ENCODE results near the gene TMEM167A. TPM values are rescaled to one million over a fixed set of nuclear protein-coding genes. Genes with fewer than 3 reads are reported as not detected.

TMEM167A gene
- total RNA-seq, 2 experiments from 2014 or later: 70.4 to 78.6 TPM

DNA sequence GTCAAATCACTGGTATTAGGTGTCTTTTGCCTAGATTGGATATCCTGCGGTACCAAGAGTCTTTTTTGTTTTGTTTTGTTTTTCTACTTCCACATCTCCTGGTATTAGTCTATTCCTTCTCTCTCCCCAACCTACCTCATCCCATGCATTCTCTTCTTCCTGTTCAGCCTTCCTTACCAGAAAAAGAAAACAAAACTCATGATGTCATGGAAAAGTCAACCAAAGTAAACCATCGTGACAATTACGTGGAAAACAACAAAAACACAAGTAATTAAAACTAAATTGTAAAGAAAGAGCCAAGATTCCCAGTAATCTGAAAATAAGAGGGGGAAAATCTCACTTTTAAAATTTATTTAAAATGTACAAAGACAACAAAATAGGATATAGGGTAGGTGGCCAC lies 38.3 kb downstream of the TMEM167A start:
- ATAC-seq (no peak), DNase-seq (no peak)
- TF ChIP-seq, protein P1, sequence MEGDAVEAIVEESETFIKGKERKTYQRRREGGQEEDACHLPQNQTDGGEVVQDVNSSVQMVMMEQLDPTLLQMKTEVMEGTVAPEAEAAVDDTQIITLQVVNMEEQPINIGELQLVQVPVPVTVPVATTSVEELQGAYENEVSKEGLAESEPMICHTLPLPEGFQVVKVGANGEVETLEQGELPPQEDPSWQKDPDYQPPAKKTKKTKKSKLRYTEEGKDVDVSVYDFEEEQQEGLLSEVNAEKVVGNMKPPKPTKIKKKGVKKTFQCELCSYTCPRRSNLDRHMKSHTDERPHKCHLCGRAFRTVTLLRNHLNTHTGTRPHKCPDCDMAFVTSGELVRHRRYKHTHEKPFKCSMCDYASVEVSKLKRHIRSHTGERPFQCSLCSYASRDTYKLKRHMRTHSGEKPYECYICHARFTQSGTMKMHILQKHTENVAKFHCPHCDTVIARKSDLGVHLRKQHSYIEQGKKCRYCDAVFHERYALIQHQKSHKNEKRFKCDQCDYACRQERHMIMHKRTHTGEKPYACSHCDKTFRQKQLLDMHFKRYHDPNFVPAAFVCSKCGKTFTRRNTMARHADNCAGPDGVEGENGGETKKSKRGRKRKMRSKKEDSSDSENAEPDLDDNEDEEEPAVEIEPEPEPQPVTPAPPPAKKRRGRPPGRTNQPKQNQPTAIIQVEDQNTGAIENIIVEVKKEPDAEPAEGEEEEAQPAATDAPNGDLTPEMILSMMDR (IDR thresholded peaks at IDR 0.05): no peak
- ChIA-PET CTCF (no interaction called here), POLR2A (no interaction called here)
- Mint-ChIP-seq H3K4me1 (ENCODE audit: low read depth) (peaks cover 8% of the 10 kb centered on the region), H3K27ac (no peak overlapping the region), H3K36me3 (ENCODE audit: low read depth) (no peaks in the 10 kb centered on the region), H3K27me3 (no peaks in the 10 kb centered on the region), H3K9me3 (no peaks in the 10 kb centered on the region), H3K4me3 (no peak overlapping the region)
- intact Hi-C loops (cut with micrococcal nuclease): no loop called here

- TF ChIP-seq, protein P1 (IDR thresholded peaks at IDR 0.05): no peak
- ATAC-seq (no peak), DNase-seq (no peak)
- no peaks in the 10 kb centered on the region for H3K9me3 Mint-ChIP-seq
- peaks cover 11% of the 10 kb centered on the region for H3K4me1 Mint-ChIP-seq (ENCODE audit: low read depth)
- intact Hi-C loops (cut with micrococcal nuclease): no loop called here
- CTCF ChIA-PET: interaction anchor here (0.8 kb wide), 1 partner anchor 14 kb away, joined by 3 read pairs; no protein-coding TSS in a partner anchor
- no peak overlapping the region for H3K27ac Mint-ChIP-seq
- no peaks in the 10 kb centered on the region for H3K36me3 Mint-ChIP-seq (ENCODE audit: low read depth)
- POLR2A ChIA-PET: no interaction called here
- H3K27me3 Mint-ChIP-seq: no peaks in the 10 kb centered on the region
- H3K4me3 Mint-ChIP-seq: no peak overlapping the region
These were observed 40.1 kb downstream of the TMEM167A start for GRCh38 chr5:83036991-83037575.

GRCh38 chr5:83035373-83036100 lies 41.7 kb downstream of the TMEM167A start:
- ChIA-PET CTCF (no interaction called here), POLR2A (no interaction called here)
- no peak overlapping the region for H3K4me3 Mint-ChIP-seq
- peaks cover 14% of the 10 kb centered on the region for H3K4me1 Mint-ChIP-seq (ENCODE audit: low read depth)
- no peaks in the 10 kb centered on the region for H3K36me3 Mint-ChIP-seq (ENCODE audit: low read depth)
- DNase-seq: no peak
- intact Hi-C loops (cut with micrococcal nuclease): no loop called here
- ATAC-seq: no peak
- H3K27ac Mint-ChIP-seq: no peak overlapping the region
- no peaks in the 10 kb centered on the region for H3K9me3 Mint-ChIP-seq
- TF ChIP-seq, protein P1 (IDR thresholded peaks at IDR 0.05): no peak
- H3K27me3 Mint-ChIP-seq: no peaks in the 10 kb centered on the region

GRCh38 chr5:83034528-83035207 lies 42.5 kb downstream of the TMEM167A start:
- Mint-ChIP-seq H3K4me1 (ENCODE audit: low read depth) (peaks cover 14% of the 10 kb centered on the region), H3K27me3 (no peaks in the 10 kb centered on the region), H3K9me3 (no peaks in the 10 kb centered on the region), H3K27ac (no peak overlapping the region), H3K36me3 (ENCODE audit: low read depth) (no peaks in the 10 kb centered on the region), H3K4me3 (no peak overlapping the region)
- no peak for ATAC-seq
- ChIA-PET POLR2A (no interaction called here), CTCF (no interaction called here)
- TF ChIP-seq, protein P1 (IDR thresholded peaks at IDR 0.05): no peak
- no peak for DNase-seq
- intact Hi-C loops (cut with micrococcal nuclease): no loop called here

- CTCF ChIA-PET: no interaction called here
- no peak for DNase-seq
- Mint-ChIP-seq H3K9me3 (no peaks in the 10 kb centered on the region), H3K36me3 (ENCODE audit: low read depth) (no peaks in the 10 kb centered on the region), H3K4me3 (no peak overlapping the region), H3K4me1 (ENCODE audit: low read depth) (peaks cover 14% of the 10 kb centered on the region), H3K27ac (no peak overlapping the region), H3K27me3 (no peaks in the 10 kb centered on the region)
- no peak for ATAC-seq
- intact Hi-C loops (cut with micrococcal nuclease): no loop called here
- TF ChIP-seq, protein P1 (IDR thresholded peaks at IDR 0.05): no peak
- POLR2A ChIA-PET: no interaction called here
These were observed 43.2 kb downstream of the TMEM167A start for GRCh38 chr5:83034036-83034435.
